IMR-90 (cell line): Measurements from ENCODE around the gene DRD4. TPM values are rescaled to one million over a fixed set of nuclear protein-coding genes. Genes with fewer than 3 reads are reported as not detected.

Experiments
- ATAC-seq: fragments of 200-7000 bp; cut with Tn5 transposase; 2 replicates; pipeline ENCODE4 v1.9.1; 2020; ENCODE audit warnings: low read depth, mild to moderate bottlenecking, moderate library complexity
- BruUV-seq: library from RNA; stranded (reverse); fragments of 400-500 nt; replicated peaks from 2 replicates; lab custom pipeline; 2021; lab: Mats Ljungman, UMichigan
- CTCF ChIA-PET: fragments of 300-600 bp; formaldehyde crosslinking; extraction: SDS; loops from one replicate; lab custom pipeline; 2021; ENCODE audit warnings: antibody characterized with exemption; lab: Yijun Ruan, JAX
- POLR2A ChIA-PET: fragments of 300-600 bp; sonication (Branson Sonifier 250); formaldehyde crosslinking; loops from one replicate; lab custom pipeline; 2022; ENCODE audit warnings: antibody characterized with exemption; ENCODE audit not compliant: unreplicated experiment; lab: Charles Lee
- DNase-seq: peaks from one replicate; pipeline ENCODE4 v3.0.0; 2013
- H2AFZ ChIP-seq: replicated peaks from 2 replicates; pipeline ENCODE3; 2013; ENCODE audit warnings: low read length, mild to moderate bottlenecking; ENCODE audit not compliant: poor library complexity
- H2AK5ac ChIP-seq: 2 replicates; pipeline ENCODE4 v1.6.1; 2013; ENCODE audit warnings: low read depth, low read length, inconsistent platforms
- H2AK9ac ChIP-seq: replicated peaks from 2 replicates; pipeline ENCODE3; 2013; ENCODE audit warnings: mild to moderate bottlenecking, low read depth, low read length, moderate library complexity; ENCODE audit not compliant: poor library complexity
- H2BK120ac ChIP-seq: 2 replicates; pipeline ENCODE4 v1.6.1; 2013; ENCODE audit warnings: low read depth, low read length, inconsistent platforms
- H2BK15ac ChIP-seq: 3 replicates; pipeline ENCODE4 v1.6.1; 2013; ENCODE audit warnings: low read depth, low read length, inconsistent platforms
- H2BK20ac ChIP-seq: 2 replicates; pipeline ENCODE4 v1.6.1; 2013; ENCODE audit warnings: low read depth, mild to moderate bottlenecking, inconsistent platforms, low read length, moderate library complexity
- H2BK5ac ChIP-seq: 2 replicates; pipeline ENCODE4 v1.6.1; 2013; ENCODE audit warnings: mild to moderate bottlenecking, low read depth, low read length, inconsistent platforms; ENCODE audit not compliant: poor library complexity, severe bottlenecking
- H3K14ac ChIP-seq: replicated peaks from 2 replicates; pipeline ENCODE4 v1.6.1; 2013; ENCODE audit warnings: low read depth, low read length, inconsistent platforms
- H3K18ac ChIP-seq: 2 replicates; pipeline ENCODE4 v1.6.1; 2013; ENCODE audit warnings: low read depth, low read length, control low read depth
- H3K23ac ChIP-seq: 2 replicates; pipeline ENCODE4 v1.6.1; 2013; ENCODE audit warnings: low read depth, low read length, inconsistent platforms
- H3K27ac ChIP-seq: 2 replicates; pipeline ENCODE4 v1.5.1; 2013; ENCODE audit warnings: mild to moderate bottlenecking, control low read depth, low read length; ENCODE audit not compliant: insufficient read depth
- H3K27me3 ChIP-seq: 2 replicates; pipeline ENCODE4 v1.6.1; 2013; ENCODE audit warnings: low read length; ENCODE audit not compliant: control insufficient read depth, insufficient read depth
- H3K36me3 ChIP-seq: 2 replicates; pipeline ENCODE4 v1.6.1; 2013; ENCODE audit warnings: low read length, mixed read lengths; ENCODE audit not compliant: control insufficient read depth, insufficient read depth
- H3K4ac ChIP-seq: 2 replicates; pipeline ENCODE4 v1.6.1; 2013; ENCODE audit warnings: low read depth, low read length, inconsistent platforms
- H3K4me1 ChIP-seq: 2 replicates; pipeline ENCODE4 v1.6.1; 2013; ENCODE audit warnings: low read length, mixed read lengths; ENCODE audit not compliant: control insufficient read depth, insufficient read depth
- H3K4me2 ChIP-seq: 2 replicates; pipeline ENCODE4 v1.6.1; 2013; ENCODE audit warnings: low read depth, mild to moderate bottlenecking, control low read depth, low read length, moderate library complexity
- H3K4me3 ChIP-seq: 2 replicates; pipeline ENCODE4 v1.5.1; 2013; ENCODE audit warnings: low read depth, mild to moderate bottlenecking, control low read depth, low read length, moderate library complexity; ENCODE audit not compliant: insufficient read depth
- H3K56ac ChIP-seq: 2 replicates; pipeline ENCODE4 v1.6.1; 2013; ENCODE audit warnings: low read length, inconsistent platforms; ENCODE audit not compliant: insufficient read depth; ENCODE audit errors: extremely low read depth
- H3K79me1 ChIP-seq, 2 experiments: 2 replicates each; pipeline ENCODE4 v1.6.1; 2013; ENCODE audit warnings: low read length in 2 of 2, inconsistent platforms in 1 of 2, low read depth in 1 of 2
- H3K9ac ChIP-seq: 2 replicates; pipeline ENCODE4 v1.6.1; 2013; ENCODE audit warnings: low read depth, low read length, control low read depth
- H3K9me1 ChIP-seq: 2 replicates; pipeline ENCODE4 v1.6.1; 2013; ENCODE audit warnings: low read length, inconsistent platforms; ENCODE audit not compliant: insufficient read depth
- H3K9me3 ChIP-seq: 2 replicates; pipeline ENCODE4 v1.6.1; 2013; ENCODE audit warnings: low read length; ENCODE audit not compliant: control insufficient read depth, insufficient read depth
- H4K20me1 ChIP-seq: 2 replicates; pipeline ENCODE4 v1.6.1; 2013; ENCODE audit warnings: low read length, inconsistent platforms; ENCODE audit not compliant: insufficient read depth
- H4K5ac ChIP-seq: 2 replicates; pipeline ENCODE4 v1.6.1; 2013; ENCODE audit warnings: mild to moderate bottlenecking, low read depth, low read length, control low read depth
- H4K8ac ChIP-seq, 2 experiments: 2 replicates each; pipeline ENCODE4 v1.6.1; 2013; ENCODE audit warnings: low read depth in 2 of 2, low read length in 2 of 2, control low read depth in 1 of 2, inconsistent platforms in 1 of 2
- H4K91ac ChIP-seq: 2 replicates; pipeline ENCODE4 v1.6.1; 2013; ENCODE audit warnings: low read depth, low read length, inconsistent platforms; ENCODE audit not compliant: insufficient read depth
- BHLHE40 ChIP-seq: fragments of 150-350 bp; IDR thresholded peaks from 2 replicates; pipeline ENCODE4 v1.6.1; 2016; ENCODE audit warnings: mild to moderate bottlenecking, low read depth, low read length
- CEBPB ChIP-seq: IDR thresholded peaks from 2 replicates; pipeline ENCODE4 v1.6.1; 2012; ENCODE audit warnings: low read depth, low read length, improper control_type of control experiment
- CHD1 ChIP-seq: IDR thresholded peaks from 2 replicates; pipeline ENCODE4 v1.6.1; 2012; ENCODE audit warnings: low read depth, low read length, improper control_type of control experiment
- ELK1 ChIP-seq: fragments of 150-350 bp; IDR thresholded peaks from 2 replicates; pipeline ENCODE4 v1.6.1; 2016; ENCODE audit warnings: low read depth, mild to moderate bottlenecking, low read length, moderate library complexity, borderline replicate concordance
- FOS ChIP-seq: fragments of 150-350 bp; IDR thresholded peaks from 2 replicates; pipeline ENCODE4 v1.6.1; 2016; ENCODE audit warnings: low read depth, low read length
- MAFK ChIP-seq: IDR thresholded peaks from 2 replicates; pipeline ENCODE4 v1.6.1; 2012; ENCODE audit warnings: low read depth, low read length, improper control_type of control experiment
- MAZ ChIP-seq: IDR thresholded peaks from 2 replicates; pipeline ENCODE4 v1.6.1; 2012; ENCODE audit warnings: low read depth, mild to moderate bottlenecking, low read length, improper control_type of control experiment, moderate library complexity, borderline replicate concordance
- MXI1 ChIP-seq: IDR thresholded peaks from 2 replicates; pipeline ENCODE4 v1.6.1; 2012; ENCODE audit warnings: low read depth, mild to moderate bottlenecking, low read length, moderate library complexity, borderline replicate concordance
- NFE2L2 ChIP-seq: fragments of 150-350 bp; IDR thresholded peaks from 2 replicates; pipeline ENCODE4 v1.6.1; 2016; ENCODE audit warnings: low read depth, mild to moderate bottlenecking, low read length
- POLR2A ChIP-seq: IDR thresholded peaks from 2 replicates; pipeline ENCODE4 v1.6.1; 2012; ENCODE audit warnings: mild to moderate bottlenecking, low read depth, low read length
- RAD21 ChIP-seq: IDR thresholded peaks from 2 replicates; pipeline ENCODE4 v1.6.1; 2012; ENCODE audit warnings: low read length, improper control_type of control experiment
- RCOR1 ChIP-seq: IDR thresholded peaks from 2 replicates; pipeline ENCODE4 v1.6.1; 2012; ENCODE audit warnings: mild to moderate bottlenecking, low read length, improper control_type of control experiment; ENCODE audit not compliant: insufficient replicate concordance
- SMC3 ChIP-seq: fragments of 150-350 bp; IDR thresholded peaks from 2 replicates; pipeline ENCODE4 v1.6.1; 2016; ENCODE audit warnings: low read depth, mild to moderate bottlenecking, antibody characterized with exemption, low read length, moderate library complexity
- USF2 ChIP-seq: fragments of 150-350 bp; IDR thresholded peaks from 2 replicates; pipeline ENCODE4 v1.6.1; 2017; ENCODE audit warnings: mild to moderate bottlenecking, antibody characterized with exemption, low read length, low read depth
- WGBS, 2 experiments: methylation state at CpG; one replicate each; pipeline versions ENCODE4 v1.1.5 to v1.1.7; 2013; ENCODE audit warnings: missing lambda C conversion rate in 2 of 2; ENCODE audit not compliant: insufficient read length in 1 of 2; ENCODE audit errors: extremely low coverage in 2 of 2; 5-methylcytosine and 5-hydroxymethylcytosine counted together
- dilution Hi-C: fragments of 300-500 bp; cut with HindIII; formaldehyde crosslinking; loops from one replicate; pipeline ENCODE4 v1.14.3; 2018; ENCODE audit warnings: low sequenced_read_pairs; ENCODE audit not compliant: unreplicated experiment
- in situ Hi-C: fragments of 300-500 bp; cut with MboI; formaldehyde crosslinking; loops from 3 replicates; pipeline ENCODE4 v1.14.3; 2019; ENCODE audit warnings: low sequenced_read_pairs, inconsistent platforms, mixed read lengths
- intact Hi-C: fragments of 100-400 bp; cut with micrococcal nuclease; formaldehyde crosslinking; loops from 2 replicates; pipeline ENCODE4 v1.10.0; 2022
- polyA plus RNA-seq, 3 experiments: library from polyadenylated mRNA; depleted of rRNA; stranded (reverse); fragments of >200 nt; gene quantifications; 2 replicates each; pipeline ENCODE4 v1.2.3, GENCODE V29; 2012; ENCODE audit warnings: low replicate concordance in 1 of 3
- total RNA-seq: library from RNA; depleted of rRNA; stranded (reverse); fragments of >200 nt; gene quantifications from 2 replicates; pipeline ENCODE4 v1.2.3, GENCODE V29; 2012
- TF ChIP-seq, protein P1 (sequence below): conservative IDR thresholded peaks from 2 replicates; pipeline ENCODE4 v1.5.1; 2012; ENCODE audit warnings: mild to moderate bottlenecking, low read depth, low read length, improper control_type of control experiment

The DRD4 gene
- total and polyA plus RNA-seq, 2 of the 4 experiments (the other 2 are of a cell fraction): not detected

- Histone ChIP-seq H3K14ac (no peak overlapping the region), H3K9me1 (no peaks in the 10 kb centered on the region), H2AK5ac (no peak overlapping the region), H3K4me3 (no peak overlapping the region), H4K8ac (no peak overlapping the region), H2BK15ac (no peak overlapping the region), H2AK9ac (no peak overlapping the region), H3K36me3 (peaks cover 82% of the 10 kb centered on the region), H3K4me2 (no peak overlapping the region), H4K5ac (no peak overlapping the region), H2BK20ac (no peak overlapping the region), H3K23ac (no peak overlapping the region), H2BK5ac (no peak overlapping the region), H3K27ac (no peak overlapping the region), H3K79me1 (peaks cover 4 to 20% of the 10 kb centered on the region in 2 experiments; a peak in 3 of 4 replicates), H3K4me1 (no peaks in the 10 kb centered on the region), H2AFZ (no peak overlapping the region), H3K18ac (no peak overlapping the region), H3K27me3 (no peaks in the 10 kb centered on the region), H3K4ac (no peak overlapping the region), H3K9me3 (no peaks in the 10 kb centered on the region), H4K91ac (no peak overlapping the region), H3K56ac (no peak overlapping the region), H2BK120ac (no peak overlapping the region), H4K20me1 (peaks cover under 1% of the 10 kb centered on the region; the same call in 1 of the 2 replicates), H3K9ac (no peak overlapping the region)
- in situ Hi-C loops (no loop called here), intact Hi-C loops (no loop called here), dilution Hi-C loops (no loop called here)
- ChIA-PET POLR2A (no interaction called here), CTCF (no interaction called here)
- 100% methylated on average over 5 of the region's 33 CpGs; no CpG with 5 or more reads in 1 of the 2 experiments for WGBS, 2 experiments
- no peak for ATAC-seq
- no peak for DNase-seq
- BruUV-seq: no TSS peak
- TF ChIP-seq FOS (no peak), BHLHE40 (no peak), MAZ (no peak), ELK1 (no peak), RAD21 (no peak), MXI1 (no peak), USF2 (no peak), MAFK (no peak), POLR2A (no peak), NFE2L2 (no peak), RCOR1 (no peak), CHD1 (no peak), CEBPB (no peak), SMC3 (no peak)
- TF ChIP-seq, protein P1, sequence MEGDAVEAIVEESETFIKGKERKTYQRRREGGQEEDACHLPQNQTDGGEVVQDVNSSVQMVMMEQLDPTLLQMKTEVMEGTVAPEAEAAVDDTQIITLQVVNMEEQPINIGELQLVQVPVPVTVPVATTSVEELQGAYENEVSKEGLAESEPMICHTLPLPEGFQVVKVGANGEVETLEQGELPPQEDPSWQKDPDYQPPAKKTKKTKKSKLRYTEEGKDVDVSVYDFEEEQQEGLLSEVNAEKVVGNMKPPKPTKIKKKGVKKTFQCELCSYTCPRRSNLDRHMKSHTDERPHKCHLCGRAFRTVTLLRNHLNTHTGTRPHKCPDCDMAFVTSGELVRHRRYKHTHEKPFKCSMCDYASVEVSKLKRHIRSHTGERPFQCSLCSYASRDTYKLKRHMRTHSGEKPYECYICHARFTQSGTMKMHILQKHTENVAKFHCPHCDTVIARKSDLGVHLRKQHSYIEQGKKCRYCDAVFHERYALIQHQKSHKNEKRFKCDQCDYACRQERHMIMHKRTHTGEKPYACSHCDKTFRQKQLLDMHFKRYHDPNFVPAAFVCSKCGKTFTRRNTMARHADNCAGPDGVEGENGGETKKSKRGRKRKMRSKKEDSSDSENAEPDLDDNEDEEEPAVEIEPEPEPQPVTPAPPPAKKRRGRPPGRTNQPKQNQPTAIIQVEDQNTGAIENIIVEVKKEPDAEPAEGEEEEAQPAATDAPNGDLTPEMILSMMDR: no peak
Observed at GRCh38 chr11:605286-606129, 31.6 kb upstream of the DRD4 start.
